Neural cell (in vitro differentiated cells): Measurements from ENCODE around the gene PTPN1.

Experiments
- TAF1 ChIP-seq: IDR thresholded peaks from 2 replicates; pipeline ENCODE4 v1.6.1; 2012; ENCODE audit warnings: low read depth
- TF ChIP-seq, protein P1 (sequence below): fragments of 450-650 bp; IDR thresholded peaks from 2 replicates; pipeline ENCODE4 v1.5.1; 2014; ENCODE audit warnings: antibody characterized with exemption, mild to moderate bottlenecking, moderate library complexity; ENCODE audit not compliant: poor library complexity, severe bottlenecking

DNA sequence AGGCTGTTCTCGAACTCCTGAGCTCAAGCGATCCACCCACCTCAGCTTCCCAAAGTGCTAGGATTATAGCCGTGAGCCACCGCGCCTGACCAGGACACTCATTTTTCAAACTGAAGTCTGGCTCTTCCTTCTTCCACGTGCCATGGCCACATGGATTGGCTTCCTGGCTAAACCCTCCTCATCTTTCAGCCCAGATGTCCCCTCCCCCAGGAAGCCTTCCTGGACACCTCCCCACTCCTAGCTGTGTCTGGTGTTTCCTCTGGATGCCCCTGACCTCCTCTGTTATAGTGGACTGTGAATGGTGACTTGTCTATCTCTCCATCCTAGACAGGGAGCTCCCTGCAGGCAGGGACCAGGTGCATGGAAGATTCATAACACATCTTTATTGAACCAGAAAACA, 124.0 kb downstream of the PTPN1 start:
- TF ChIP-seq, protein P1, sequence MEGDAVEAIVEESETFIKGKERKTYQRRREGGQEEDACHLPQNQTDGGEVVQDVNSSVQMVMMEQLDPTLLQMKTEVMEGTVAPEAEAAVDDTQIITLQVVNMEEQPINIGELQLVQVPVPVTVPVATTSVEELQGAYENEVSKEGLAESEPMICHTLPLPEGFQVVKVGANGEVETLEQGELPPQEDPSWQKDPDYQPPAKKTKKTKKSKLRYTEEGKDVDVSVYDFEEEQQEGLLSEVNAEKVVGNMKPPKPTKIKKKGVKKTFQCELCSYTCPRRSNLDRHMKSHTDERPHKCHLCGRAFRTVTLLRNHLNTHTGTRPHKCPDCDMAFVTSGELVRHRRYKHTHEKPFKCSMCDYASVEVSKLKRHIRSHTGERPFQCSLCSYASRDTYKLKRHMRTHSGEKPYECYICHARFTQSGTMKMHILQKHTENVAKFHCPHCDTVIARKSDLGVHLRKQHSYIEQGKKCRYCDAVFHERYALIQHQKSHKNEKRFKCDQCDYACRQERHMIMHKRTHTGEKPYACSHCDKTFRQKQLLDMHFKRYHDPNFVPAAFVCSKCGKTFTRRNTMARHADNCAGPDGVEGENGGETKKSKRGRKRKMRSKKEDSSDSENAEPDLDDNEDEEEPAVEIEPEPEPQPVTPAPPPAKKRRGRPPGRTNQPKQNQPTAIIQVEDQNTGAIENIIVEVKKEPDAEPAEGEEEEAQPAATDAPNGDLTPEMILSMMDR = no peak
- TF ChIP-seq TAF1 = no peak
